HCEC 1CT (cell line): Measurements from ENCODE around the gene TRAPPC6A.
"Not testable (repeated sequence)": the region's sequence is repeated elsewhere in the genome, so short reads cannot be mapped to it uniquely, and the experiment has no call there.

Source experiments
- DNase-seq: peaks from one replicate; pipeline ENCODE4 v3.0.0-alpha.2; 2017

TRAPPC6A gene

GRCh38 chr19:45125360-45125759 is 52.7 kb downstream of the TRAPPC6A start:
- no peak for DNase-seq

GRCh38 chr19:45124021-45124420 is 54.0 kb downstream of the TRAPPC6A start:
- no peak for DNase-seq

GRCh38 chr19:45123440-45123850 is 54.6 kb downstream of the TRAPPC6A start:
- DNase-seq = no peak

DNA sequence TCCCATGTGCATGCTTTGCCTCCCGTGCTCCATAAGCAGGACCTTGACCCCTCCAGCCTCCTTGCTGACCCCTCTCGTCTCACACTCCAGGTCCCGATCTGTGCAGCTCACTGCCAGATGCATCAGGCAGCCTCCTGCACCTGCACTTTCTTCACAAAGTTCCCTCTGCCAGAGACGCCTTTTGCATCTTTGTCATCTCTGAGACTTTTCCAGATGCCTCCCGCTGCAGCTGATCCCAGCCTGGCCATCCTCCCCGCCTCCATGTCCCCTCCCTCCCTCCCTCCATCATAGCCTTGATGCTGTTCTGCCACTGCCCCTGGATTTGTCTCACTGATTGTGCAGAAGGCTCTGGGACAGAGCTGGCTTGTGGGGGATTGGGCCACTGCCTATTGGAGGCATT is 55.2 kb downstream of the TRAPPC6A start:
- DNase-seq = no peak

- DNase-seq = no peak
Observed at GRCh38 chr19:45121827-45122345, 56.2 kb downstream of the TRAPPC6A start.

- no peak for DNase-seq
Observed at GRCh38 chr19:45119582-45119981, 58.5 kb downstream of the TRAPPC6A start.

- DNase-seq = not testable (repeated sequence)
Observed at GRCh38 chr19:45118591-45119355, 59.3 kb downstream of the TRAPPC6A start.

DNA sequence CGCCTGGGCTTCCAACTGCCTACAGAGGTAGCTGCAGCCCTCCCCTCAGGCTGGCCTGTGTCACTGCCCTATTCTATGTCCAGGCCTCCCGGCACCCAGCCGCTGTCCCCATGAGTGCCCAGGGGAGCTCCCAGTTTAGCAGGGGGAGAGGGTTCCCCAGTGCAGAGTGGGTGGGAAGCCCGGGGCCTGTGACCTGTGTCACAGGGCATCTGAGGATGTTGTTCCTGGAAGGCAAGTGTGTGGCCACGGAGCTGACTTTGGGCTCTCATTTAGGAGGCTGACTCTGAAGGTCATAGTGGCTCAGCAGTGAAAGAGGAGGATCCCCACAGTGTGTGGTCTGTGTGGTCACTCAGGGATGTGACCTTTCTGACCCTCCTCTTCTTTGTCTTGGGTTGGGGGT is 59.9 kb downstream of the TRAPPC6A start:
- no peak for DNase-seq

DNA sequence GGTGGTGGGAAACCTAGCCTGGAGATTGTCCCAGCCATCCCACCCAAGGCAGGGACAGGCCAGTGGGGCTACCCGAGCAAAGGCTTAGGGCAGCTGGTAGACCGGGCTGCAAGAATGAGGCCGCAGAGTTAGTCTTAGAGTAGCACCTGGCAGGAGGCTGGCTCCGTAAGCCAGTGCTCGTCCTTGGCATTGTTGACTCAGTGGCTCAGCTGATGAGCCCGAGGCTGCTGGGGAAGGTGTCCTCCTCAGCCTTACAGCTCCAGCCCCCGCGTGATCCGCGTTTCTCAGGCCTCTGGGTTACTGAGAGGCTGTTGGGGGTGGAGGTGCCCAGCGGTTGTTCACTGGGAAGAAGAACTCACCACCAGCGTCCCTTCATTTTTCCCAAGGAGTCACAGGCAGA is 60.4 kb downstream of the TRAPPC6A start:
- DNase-seq = no peak

DNA sequence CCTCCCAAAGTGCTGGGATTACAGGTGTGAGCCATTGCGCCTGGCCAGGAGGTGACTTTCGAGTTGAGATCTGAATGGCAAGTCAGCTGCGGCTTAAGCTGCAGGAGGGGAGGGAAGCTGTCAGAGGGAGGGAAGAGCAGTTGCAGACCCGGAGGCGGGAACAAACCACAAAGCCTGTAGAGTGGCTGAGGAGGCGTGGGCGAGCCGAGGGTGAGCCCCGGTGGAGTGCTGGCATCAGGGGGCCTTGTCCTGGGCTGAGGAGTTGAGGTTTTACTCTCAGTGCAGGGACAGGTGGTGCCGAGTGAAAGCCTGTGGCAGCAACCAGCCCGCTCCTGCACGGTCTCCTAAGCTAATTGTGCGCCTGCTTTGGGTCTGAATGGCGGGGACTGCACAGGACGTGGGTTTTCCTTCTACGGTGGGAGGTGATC is 60.9 kb downstream of the TRAPPC6A start:
- DNase-seq = no peak

- no peak for DNase-seq
Observed at GRCh38 chr19:45115809-45116615, 62.0 kb downstream of the TRAPPC6A start.

GRCh38 chr19:45114116-45114515 is 63.9 kb downstream of the TRAPPC6A start:
- DNase-seq = no peak

- no peak for DNase-seq
Observed at GRCh38 chr19:45113628-45114027, 64.4 kb downstream of the TRAPPC6A start.
